GM19239 (cell line): Measurements from ENCODE around the gene LRP1B.

Experiments used
- DNase-seq: peaks from one replicate; pipeline ENCODE4 v3.0.0; 2011; ENCODE audit warnings: low spot score; ENCODE audit not compliant: insufficient read length
- FAIRE-seq: peaks from 2 replicates; lab custom pipeline; 2011; peaks lifted over from hg19 to GRCh38; lab: Jason Lieb, UNC

The LRP1B gene

DNA sequence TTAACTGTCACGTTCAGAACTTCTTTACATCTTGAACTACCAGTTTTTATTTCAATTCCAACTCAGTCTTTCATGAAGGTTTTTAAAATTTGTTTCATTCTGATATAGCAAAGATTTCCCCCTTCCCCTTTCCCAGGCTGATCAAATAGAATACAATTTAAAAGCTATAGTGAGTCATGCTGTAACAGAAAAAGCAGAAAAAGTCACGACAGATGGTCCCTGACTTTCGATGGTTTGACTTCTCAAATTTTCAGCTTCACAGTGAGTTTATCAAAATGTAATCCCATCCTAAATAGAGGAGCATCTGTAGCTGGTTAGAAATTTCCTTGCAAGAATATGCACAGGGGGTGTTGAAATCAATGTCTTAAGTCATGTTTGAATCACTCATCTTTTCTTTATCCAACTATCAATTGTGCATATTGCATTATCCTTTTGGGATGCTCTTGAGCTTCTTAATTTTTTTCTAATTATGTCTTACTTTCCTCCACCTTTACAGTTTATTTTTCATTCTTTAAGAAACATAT lies 500.3 kb downstream of the LRP1B start:
- no peak for DNase-seq
- FAIRE-seq = no peak

DNA sequence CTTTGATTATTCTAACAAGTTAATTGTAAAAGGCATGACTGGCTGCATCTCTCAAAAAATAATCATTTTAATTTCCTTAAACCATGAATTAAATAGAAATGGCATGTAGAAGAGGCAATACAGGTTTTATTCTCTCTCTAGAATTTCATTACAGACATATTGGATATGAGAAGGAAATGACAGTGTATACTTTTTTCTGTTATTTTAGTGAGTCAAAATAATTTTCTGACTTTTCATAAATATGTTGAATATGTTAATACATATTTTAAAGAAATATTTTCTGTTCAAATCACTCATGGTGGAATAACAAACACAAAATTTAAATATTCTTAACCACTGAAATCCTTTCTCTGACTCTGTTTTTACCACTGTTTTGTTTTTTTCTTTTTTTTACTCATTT lies 510.4 kb downstream of the LRP1B start:
- DNase-seq (no peak), FAIRE-seq (no peak)

DNA sequence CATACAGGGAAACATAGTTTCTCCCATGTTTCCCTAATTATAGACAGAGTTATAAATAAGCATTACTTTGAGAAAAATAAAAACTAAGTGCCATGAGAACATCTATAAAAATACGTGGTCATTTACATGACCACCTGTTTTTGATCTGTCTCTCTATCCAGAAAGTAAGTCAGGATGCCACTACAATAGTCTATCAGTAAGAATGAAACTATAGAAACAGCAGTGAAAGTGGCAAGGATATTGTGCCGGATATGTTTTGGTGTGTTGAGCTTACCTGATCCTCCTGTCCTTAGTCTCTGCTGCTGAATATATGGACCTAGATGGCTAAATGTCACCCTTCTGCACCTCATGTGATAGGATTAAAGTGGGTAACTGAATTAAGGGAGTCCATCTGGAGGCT lies 512.4 kb downstream of the LRP1B start:
- DNase-seq (no peak), FAIRE-seq (no peak)

DNA sequence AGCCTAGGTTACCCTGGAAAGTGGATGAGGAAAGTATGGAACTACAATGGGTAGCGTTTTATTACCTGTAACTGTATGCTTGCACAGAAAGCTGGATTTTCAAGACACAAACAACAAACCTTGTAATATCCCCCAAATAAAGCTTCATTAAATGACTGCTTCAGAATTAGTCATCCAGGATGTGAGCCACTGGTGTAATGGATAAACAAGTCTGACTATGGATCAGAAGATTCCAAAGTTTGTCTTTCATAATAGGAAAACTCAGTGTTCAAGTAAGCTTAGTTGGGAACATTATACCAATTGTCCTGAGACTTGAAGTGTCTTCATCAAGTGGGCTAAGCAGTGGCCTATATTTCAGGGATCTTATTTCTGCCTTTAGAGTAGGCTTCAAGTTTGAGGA lies 518.8 kb downstream of the LRP1B start:
- DNase-seq = no peak
- no peak for FAIRE-seq

- DNase-seq (no peak), FAIRE-seq (no peak)
Observed at GRCh38 chr2:141611176-141611571, 519.6 kb downstream of the LRP1B start.

DNA sequence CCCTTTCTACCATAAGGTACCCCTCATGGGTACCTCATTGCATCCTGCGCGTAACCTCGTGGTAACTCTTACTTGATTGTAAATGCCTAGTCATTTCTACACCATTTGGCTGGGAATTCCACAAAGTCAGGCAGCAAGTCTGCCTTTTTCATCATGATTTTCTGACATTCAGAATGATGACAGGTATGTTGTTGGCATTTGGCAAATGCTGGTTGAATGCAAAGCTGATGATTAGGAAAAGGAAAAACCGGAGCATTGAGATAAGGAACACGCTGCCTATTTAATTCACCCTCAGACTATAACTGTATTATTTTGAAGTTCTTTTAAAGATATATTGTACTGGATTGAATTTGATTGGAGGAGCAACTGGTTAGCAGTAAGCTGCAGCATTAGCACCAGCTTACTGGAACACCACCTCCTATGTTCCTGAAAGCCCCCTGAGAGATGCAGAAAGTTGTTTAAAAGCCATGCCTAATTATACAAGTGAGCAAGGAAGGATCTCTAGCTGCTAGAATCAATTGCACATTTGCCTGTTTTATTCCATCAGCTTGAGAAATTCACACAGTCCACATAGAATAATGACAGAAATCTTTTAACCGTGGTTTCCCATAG lies 520.1 kb downstream of the LRP1B start:
- DNase-seq (no peak), FAIRE-seq (no peak)

- FAIRE-seq = no peak
Observed at GRCh38 chr2:141605163-141605562, 525.7 kb downstream of the LRP1B start.

DNA sequence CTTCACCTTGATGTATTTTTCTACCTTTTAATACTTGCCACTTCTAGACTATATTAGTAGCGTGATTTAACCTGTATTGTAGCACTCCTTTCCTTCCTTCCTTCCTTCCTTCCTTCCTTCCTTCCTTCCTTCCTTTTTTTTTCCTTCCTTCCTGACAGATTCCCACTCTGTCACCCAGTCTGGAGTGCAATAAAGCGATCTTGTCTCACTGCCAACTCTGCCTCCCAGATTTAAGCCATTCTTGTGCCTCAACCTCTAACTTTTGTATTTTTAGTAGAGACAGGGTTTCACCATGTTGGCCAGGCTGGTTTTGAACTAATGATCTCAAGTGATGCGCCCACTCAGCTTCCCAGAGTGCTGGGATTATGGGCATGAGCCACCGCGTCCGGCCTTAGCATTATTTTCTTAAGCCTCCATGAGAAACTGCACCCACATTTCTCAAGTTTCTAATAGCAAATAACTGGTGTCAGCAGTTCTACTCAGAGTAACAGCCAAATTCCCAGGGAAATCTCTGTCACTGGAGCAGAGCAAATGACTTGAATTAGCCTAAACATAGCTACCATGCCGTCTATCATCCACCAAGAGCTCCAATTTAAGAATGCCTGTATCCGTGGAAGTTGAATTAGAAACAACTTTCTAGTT lies 529.2 kb downstream of the LRP1B start:
- no peak for FAIRE-seq
- no peak for DNase-seq

More at GRCh38 chr2:141605163-141605562, 525.7 kb downstream of the LRP1B start:
- no peak for DNase-seq

DNA sequence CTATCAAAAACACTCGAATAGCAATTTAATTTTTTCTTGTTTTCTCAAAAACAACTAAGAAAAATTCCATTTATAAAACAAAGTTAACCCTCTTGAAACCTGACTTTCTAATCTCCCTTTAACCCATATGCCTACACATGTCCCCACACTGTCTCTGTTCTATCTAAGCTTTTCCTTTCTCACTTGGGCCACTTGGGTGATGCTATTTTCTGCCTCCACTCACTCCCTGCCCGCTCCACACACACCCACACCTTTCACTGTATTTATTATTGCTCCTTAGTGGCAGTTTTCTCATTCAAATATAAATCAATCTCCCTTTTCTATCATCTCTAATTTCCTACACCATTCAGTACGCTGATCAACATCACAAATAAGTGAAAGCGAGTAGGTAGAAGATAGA lies 531.1 kb downstream of the LRP1B start:
- no peak for FAIRE-seq

GRCh38 chr2:141598982-141599381 lies 531.8 kb downstream of the LRP1B start:
- FAIRE-seq (no peak), DNase-seq (no peak)

More for the DNA sequence above, 531.1 kb downstream of the LRP1B start:
- DNase-seq = no peak

DNA sequence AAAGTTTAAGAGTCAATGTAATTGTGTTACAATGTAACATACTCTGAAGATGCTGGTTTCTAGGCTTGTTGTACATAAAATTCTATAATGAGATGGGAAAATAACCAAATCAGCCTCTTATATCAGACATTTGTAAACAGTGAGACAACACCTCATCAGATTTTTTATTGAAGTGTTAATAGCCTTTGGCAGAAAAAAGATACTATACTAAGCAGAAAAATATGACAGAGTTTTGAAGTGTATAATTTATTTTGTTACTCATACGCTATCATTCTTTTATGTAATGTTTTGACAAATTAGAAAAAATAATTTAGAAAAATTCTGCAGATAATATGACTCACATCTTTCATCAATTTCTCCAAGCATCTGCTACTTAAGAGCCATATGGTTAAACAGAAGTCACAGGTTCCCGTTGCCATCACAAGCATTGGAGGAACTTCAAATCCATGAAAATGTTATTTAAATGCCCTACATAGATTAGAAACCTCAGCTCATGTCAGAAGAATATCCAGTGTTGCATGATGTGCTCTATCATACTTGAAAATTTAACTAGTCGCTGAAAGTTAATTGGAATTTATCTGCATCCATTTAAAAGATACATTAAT lies 535.4 kb downstream of the LRP1B start:
- no peak for FAIRE-seq
- no peak for DNase-seq

GRCh38 chr2:141591787-141592186 lies 539.0 kb downstream of the LRP1B start:
- no peak for DNase-seq
- FAIRE-seq = no peak

GRCh38 chr2:141590620-141591019 lies 540.2 kb downstream of the LRP1B start:
- FAIRE-seq (no peak), DNase-seq (no peak)

DNA sequence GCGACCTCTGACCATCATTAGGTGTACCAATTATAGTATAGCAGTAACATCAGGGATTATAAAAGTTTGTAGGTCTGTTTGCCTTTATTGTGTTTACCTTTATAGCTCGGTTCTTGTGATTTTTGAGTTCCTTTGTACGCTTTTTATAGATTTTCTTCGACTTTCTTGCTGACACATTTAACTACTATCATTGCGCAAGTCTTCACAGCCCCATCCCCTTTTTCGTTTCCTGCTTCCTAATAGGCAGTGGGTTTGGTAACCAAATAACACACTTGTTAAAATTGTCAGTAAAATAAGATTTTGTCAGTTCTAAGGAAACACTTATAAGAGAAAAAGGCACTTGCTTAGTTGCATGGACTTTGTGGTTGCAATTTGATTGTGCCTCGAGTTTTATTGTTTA lies 541.5 kb downstream of the LRP1B start:
- DNase-seq (no peak), FAIRE-seq (no peak)

DNA sequence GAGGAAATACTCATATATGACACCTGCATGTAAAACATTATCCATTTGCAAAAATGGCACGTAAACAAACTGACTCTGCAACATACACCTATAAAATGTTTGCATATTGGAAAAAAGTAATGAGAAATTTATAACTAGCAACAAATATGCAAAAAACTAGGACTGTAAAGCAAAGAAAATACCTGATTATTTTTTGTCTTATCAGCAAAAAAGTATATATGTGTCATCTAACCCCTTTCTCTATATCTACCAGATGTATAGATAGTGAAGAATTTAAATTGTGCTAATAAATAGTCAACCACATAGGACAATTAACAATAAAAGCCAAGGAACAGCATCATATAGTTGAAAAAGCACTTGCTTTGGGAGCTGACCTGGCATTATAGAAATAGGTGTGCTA lies 543.8 kb downstream of the LRP1B start:
- DNase-seq = no peak
- FAIRE-seq = no peak

- DNase-seq (no peak), FAIRE-seq (no peak)
Observed at GRCh38 chr2:141582213-141582612, 548.6 kb downstream of the LRP1B start.

DNA sequence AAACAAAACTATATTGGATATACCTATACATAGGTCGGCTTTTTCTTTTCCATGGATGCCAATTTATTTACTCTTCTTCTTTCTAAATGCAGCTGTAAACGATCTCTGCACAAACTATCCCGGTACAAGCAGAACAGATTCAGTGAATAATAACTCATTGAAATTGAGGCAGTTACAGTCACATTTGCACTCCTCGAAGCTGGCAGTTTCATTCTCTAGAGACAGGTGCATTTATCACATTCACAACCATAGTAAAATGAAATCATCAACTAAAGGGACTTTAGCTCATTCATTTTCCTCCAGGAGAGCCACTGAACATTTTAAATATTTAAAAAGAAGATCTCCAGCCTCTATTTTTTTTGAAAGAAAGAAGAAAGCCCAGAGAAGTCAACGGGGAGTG lies 551.7 kb downstream of the LRP1B start:
- FAIRE-seq (no peak), DNase-seq (no peak)

GRCh38 chr2:141570474-141571131 lies 560.2 kb downstream of the LRP1B start:
- DNase-seq = no peak
- no peak for FAIRE-seq

DNA sequence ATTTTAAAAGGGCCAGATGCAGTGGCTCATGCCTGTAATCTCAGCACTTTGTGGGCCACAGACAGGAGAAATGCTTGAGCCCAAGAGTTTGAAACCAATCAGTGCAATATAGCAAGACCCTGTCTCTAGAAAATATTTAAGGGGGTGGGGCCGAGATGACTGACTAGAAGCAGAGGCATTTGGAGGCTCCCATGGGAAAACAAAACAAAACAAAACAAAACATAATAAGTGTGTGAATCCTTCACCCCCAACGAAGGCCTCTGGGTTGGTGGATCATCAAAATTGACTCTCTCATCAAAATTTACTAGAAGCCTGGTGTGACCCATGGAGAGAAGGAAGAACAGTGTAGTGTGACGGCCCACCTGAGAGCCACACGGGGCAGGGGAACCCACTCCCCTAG lies 560.9 kb downstream of the LRP1B start:
- FAIRE-seq (no peak), DNase-seq (no peak)

- no peak for DNase-seq
- no peak for FAIRE-seq
Observed at GRCh38 chr2:141565597-141565996, 565.2 kb downstream of the LRP1B start.

GRCh38 chr2:141560723-141561122 lies 570.1 kb downstream of the LRP1B start:
- FAIRE-seq (no peak), DNase-seq (no peak)
